H54 (cell line): Measurements from ENCODE around the gene CAMTA1.

Experiments
- DNase-seq: peaks from one replicate; pipeline ENCODE4 v3.0.0; 2011; ENCODE audit warnings: low spot score, mixed read lengths; ENCODE audit not compliant: insufficient read length
- FAIRE-seq: peaks from 3 replicates; lab custom pipeline; 2011; peaks lifted over from hg19 to GRCh38; lab: Jason Lieb, UNC
- POLR2A ChIP-seq: IDR thresholded peaks from 2 replicates; pipeline ENCODE4 v1.6.1; 2011; ENCODE audit warnings: low read depth, mild to moderate bottlenecking, low read length

Gene CAMTA1

DNA sequence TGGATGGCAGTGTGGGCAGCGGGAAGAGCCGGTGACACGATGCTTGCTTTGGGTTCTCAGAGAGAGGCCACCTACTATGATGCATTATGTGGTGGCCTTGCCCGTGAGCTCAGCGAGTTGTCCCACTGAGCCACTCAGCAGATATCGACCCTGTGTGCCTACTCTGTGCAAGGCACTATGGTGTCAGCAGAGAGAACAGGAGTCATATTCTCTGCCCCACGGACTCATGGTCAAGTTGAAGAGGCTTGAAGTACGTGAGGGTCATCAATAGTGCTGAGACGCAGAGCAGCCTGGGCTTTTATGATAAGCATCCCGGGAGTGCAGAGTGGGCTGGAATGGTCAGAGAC, 466.2 kb downstream of the CAMTA1 start:
- DNase-seq (no peak), FAIRE-seq (no peak)
- no peak for TF ChIP-seq POLR2A

DNA sequence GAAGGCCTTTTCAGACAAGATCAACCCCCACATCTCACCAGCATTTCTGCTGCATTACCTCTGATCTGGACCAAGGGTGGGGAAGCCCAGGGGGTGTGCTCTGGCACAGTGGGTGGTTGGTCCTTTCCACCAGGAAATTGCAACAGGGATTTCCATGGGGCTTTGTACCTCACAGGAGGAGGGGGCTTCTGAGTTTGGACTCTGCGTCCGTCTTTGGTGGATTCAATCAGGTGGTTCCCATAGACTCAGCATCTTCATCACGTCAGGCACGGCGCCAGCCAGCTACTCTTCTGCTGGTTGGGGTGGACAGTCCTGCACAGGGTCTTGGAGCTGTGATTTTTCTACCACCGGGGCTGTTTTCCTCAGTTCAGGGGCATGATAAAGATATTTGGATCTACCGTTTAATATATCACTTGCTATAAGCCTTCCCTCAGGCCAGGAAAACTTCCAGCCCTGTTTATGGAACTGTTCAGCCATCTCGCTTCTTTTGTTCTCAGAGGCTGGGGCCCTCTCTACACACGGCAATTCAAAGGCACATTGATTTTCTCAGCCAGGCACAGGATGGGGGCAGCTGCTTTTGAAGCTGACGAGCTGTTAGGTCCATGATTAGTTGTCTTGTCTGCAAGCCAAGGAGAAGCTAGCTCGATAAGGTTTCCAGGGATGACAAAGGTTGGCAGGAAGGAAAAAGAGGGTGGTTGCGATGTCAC, 467.3 kb downstream of the CAMTA1 start:
- FAIRE-seq (no peak), DNase-seq (no peak)
- TF ChIP-seq POLR2A: no peak

DNA sequence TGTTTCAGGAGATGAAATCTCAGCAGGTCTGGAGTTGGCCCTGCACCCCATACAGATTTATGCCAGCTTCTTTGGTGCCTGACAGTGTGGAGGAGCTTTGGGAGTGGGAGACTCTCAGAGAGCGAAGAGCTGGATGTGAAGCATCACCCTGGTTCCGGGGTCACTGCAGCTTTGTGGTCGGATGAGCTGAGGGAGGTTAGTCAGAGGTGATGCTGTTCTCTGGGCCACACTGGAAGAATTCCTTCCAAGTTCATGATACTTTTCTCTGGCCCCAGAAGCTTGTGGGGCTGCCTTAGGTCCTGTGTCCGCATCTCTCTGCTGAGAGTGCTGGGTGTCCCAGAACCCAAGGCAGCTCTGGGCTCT, 467.8 kb downstream of the CAMTA1 start:
- TF ChIP-seq POLR2A: no peak
- FAIRE-seq (no peak), DNase-seq (no peak)

DNA sequence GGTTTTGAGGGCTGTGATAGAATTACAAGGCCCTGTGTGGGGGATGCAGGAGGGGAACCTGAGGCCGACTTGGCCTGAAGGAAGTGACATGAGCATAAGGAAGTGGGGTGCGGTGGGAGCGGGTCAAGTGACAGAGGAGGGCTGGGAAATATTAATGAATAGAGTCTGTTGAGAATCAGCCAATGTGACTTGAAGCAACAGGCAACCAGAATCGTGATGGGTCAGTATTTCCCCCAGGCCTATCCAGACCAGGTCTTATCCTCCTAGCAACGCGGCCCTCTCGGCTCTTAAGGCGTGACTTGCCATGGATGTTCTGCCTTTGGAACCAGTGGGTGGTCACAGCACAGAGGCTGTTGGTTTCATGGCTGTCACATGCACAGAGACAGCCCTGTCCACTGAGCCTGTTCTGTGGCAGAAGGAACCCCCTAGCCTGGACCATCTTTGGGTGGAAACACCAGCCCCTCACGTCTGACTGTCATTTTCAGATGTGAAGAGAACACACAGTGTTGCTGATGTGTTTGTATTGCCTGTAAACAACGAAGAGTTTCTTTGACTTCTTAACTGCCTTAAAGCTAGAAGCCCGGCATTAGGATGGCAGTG, 468.8 kb downstream of the CAMTA1 start:
- no peak for DNase-seq
- no peak for TF ChIP-seq POLR2A
- no peak for FAIRE-seq

DNA sequence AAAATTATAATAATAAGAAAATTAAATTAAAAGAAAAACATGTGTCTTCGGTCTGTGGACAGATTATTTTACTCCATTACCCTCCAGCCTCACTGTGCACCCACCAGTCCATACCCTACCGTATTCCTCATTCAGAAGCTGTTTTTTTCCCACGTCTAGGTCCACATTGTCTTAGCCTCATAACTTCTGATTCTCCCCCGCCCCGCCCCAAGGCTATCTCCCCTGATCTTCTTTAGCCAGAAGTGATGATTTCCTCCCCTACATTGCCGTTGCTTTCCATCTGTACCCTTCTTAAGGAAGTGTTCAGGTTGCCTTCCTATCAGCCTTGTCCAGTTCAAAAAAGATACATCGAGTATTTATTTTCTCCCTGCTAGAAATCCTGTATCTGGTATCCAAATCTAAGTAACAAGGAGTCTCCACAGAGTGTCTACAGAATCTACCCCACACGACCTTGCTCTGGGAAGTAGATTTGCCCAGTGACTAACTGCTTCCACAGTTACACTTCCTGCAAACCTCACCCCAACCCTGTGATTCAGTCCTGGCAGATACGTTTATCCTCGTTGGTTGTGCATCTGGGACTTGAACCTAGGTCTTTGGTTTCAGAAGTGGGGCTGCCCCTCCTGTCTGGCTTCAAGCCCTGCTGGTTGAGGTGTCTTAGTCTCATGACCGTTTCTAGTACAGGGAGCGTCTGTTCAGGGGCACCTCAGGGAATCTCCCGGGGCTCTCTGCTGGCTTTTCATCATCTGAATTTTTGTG, 470.2 kb downstream of the CAMTA1 start:
- no peak for TF ChIP-seq POLR2A
- FAIRE-seq (no peak), DNase-seq (no peak)

DNA sequence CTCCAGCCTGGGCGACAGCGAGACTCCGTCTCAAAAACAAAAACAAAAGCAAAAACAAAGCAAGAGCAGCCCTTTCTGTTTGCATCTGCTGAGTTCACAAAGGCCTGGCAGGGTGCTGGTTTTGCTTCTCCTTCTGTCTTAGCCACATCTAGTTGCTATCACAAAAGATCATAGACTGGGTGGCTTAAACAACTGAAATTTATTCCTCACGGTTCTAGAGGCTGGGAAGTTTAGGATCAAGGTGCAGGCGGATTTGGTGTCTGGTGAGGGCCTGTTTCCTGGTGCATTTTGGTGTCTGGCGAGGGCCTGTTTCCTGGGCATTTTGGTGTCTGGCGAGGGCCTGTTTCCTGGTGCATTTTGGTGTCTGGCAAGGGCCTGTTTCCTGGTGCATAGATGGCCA, 471.3 kb downstream of the CAMTA1 start:
- no peak for FAIRE-seq
- DNase-seq: no peak
- no peak for TF ChIP-seq POLR2A

DNA sequence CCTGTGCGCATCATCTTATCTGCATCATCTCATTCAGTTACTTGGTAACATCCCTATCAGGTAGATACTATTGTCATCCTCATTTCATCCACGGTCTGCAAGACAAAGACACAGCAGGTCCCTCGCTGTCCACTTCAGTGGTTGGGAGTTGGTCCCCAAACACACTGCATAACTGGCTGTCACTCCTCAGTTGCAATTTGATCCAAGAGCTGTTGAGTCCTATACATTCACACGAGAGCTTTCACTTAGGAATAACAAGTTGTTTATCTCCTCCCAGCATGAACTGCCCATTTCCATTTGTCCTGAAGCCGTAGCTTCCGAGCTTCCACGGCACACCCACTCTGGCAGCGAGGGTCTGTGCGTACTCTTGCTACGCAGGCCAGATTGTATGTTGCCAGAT, 472.0 kb downstream of the CAMTA1 start:
- no peak for TF ChIP-seq POLR2A
- no peak for FAIRE-seq
- no peak for DNase-seq

DNA sequence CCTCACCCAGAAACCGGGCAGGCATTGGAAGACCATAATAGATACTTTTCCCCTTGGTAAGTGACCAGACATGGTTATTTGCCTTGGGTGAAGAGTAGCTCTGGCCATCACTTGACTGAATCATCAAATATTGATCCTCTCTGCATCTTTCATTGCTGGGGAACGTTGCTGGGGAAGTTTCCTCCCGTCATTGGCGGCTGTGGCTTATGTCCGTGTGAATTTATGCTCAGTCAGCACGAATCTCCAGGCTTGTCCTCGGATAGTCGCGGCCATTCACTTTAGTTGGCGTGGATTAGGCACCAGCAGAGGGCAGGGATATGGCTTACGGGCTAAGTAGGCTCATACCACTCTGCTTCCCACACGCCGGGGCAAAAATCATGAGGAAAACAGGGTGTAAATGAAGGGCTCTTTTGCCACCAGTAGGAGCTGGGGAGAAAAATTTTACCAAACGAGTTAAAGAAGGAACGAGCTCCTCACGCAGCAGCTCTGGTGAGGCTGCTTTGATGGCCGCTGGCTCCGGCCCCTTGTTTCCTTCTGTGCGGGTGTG, 473.4 kb downstream of the CAMTA1 start:
- TF ChIP-seq POLR2A: no peak
- no peak for FAIRE-seq
- DNase-seq: no peak

DNA sequence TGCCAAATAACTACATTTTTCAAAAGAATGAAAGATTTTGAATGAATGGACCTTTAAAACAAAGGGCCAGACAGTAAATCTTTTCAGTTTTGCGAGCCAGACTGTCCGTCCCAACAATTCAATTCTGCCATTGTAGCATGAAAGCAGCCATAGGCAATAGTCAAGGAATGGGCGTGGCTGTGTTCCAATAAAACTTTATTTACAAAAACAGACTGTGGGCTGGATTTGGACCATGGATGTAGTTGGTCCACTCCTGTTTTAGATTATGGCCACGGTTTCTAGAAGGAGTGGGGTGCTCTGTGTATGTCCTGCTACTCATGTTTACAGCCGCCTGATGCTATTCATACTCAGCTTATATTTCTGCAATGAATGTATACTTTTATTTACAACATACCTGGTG, 474.7 kb downstream of the CAMTA1 start:
- FAIRE-seq (no peak), DNase-seq (no peak)
- TF ChIP-seq POLR2A: no peak

DNA sequence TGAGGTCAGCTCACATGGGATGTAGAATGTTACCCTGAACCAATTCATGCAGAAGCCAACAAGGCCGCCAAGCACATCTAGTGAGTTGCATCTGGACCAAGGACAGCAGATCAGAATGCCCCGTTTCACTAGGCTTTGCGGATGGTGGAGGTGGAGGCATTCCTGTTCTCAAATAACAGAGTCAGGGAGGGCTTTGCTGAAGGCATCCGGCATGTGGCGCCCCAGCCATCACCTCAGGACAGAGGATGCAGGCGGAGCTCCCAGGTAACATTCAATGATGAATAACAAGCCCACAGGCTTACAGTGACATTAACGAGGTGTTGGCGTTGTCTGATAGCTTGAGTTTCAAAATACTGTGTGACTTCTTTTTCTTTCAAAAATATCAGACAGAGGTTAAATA, 476.2 kb downstream of the CAMTA1 start:
- DNase-seq (no peak), FAIRE-seq (no peak)
- TF ChIP-seq POLR2A: no peak

DNA sequence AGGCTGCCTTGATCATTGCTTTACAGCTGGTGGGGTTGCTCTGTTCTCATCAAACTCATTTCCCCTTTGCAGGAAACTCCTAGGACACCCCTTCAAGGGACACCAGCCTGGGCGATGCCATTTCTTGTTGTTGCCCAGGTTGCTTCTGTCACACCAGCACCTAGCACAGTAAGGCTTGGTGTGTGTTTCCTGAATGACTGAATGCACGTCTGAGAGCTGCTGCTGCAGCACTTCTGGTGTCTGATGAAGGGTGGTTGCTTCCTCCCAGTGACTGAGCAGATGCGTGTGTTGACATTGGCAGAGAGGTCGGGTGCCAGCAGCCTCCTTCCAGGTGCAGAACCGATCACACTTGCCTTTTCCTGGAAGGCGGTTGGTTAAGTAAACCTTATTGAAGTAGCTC, 477.4 kb downstream of the CAMTA1 start:
- no peak for TF ChIP-seq POLR2A
- no peak for FAIRE-seq
- no peak for DNase-seq

DNA sequence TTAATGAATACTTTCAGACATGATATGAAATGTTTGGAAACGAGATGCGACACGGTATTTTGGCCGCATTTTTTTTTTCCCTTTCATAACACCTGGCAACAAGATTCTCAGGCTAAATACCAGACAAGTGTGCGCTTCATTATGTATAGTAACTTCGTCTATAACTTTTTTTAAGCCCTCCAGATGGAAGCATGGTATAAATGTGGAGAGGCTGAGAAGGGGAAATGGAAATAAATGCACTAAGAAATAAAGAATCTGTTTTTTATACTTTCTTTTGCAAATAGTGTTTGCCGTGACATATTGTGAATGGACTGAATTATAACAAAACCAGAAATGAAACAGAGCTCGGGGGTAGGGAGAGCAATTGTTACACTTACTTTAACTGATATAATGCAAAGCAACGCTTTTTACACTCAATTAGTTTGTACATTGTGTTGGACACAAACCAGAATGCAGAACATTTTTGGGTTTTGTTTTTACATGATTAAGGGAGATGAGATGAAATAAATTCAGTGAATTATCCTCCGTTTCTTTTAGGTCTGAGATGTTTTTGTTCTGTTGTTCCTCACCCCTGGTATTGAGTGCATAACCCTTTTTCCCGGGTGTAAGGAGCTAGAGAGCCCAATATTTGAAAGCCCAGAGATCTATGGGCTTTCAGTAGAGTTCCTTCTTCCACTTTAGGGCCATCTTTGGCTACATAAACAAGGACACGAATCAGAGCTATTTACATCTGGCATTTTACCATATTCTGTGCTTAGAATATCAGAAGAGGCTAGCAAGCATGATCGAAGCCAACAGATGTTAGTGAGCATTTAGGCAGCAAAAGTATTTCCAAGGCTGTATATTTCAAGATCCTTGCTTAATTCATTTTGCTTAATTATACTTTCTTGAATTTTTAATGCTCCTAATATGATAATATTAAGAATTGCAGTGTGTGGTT, 478.0 kb downstream of the CAMTA1 start:
- TF ChIP-seq POLR2A: no peak
- FAIRE-seq (no peak), DNase-seq (no peak)

DNA sequence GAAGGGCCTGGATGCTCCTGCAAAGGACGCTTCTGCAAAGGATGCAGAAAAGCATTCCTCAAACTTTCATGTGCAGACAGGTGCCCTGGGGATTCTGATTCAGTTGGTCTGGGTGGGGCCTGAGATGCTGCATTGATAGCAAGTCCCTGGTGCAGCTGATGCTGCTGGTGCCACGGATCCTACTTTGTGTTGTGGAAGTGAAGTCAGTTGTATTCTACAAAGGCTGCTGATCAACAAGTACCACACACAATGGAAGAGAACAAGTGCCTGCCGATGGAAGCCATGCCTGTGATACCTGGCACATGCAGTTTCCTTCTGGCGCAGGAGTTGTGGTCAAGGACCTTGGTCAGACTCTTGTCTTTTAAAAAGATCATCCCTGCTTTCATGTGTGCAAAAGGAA, 478.8 kb downstream of the CAMTA1 start:
- TF ChIP-seq POLR2A: no peak
- FAIRE-seq: no peak
- DNase-seq: no peak
